Epithelial cell of proximal tubule (primary cell): ENCODE data around the gene TTC39B. TPM values are rescaled to one million over a fixed set of nuclear protein-coding genes. Genes with fewer than 3 reads are reported as not detected.

ENCODE experiments used
- DNase-seq: peaks from one replicate; pipeline ENCODE4 v3.0.0-alpha.2; 2011; ENCODE audit warnings: low read depth
- H3K4me3 ChIP-seq: 2 replicates; pipeline ENCODE4 v1.5.1; 2011; ENCODE audit warnings: low read depth, mild to moderate bottlenecking, low read length
- total RNA-seq: library from RNA; depleted of rRNA; stranded (reverse); fragments of >200 nt; gene quantifications from 2 replicates; pipeline ENCODE4 v1.2.3, GENCODE V29; 2015
- TF ChIP-seq, protein P1 (sequence below): conservative IDR thresholded peaks from 2 replicates; pipeline ENCODE4 v1.5.1; 2012; ENCODE audit warnings: low read depth, mild to moderate bottlenecking, low read length

Gene TTC39B
- total RNA-seq, 1 donor from 2014 or later = 5.2 TPM

DNA sequence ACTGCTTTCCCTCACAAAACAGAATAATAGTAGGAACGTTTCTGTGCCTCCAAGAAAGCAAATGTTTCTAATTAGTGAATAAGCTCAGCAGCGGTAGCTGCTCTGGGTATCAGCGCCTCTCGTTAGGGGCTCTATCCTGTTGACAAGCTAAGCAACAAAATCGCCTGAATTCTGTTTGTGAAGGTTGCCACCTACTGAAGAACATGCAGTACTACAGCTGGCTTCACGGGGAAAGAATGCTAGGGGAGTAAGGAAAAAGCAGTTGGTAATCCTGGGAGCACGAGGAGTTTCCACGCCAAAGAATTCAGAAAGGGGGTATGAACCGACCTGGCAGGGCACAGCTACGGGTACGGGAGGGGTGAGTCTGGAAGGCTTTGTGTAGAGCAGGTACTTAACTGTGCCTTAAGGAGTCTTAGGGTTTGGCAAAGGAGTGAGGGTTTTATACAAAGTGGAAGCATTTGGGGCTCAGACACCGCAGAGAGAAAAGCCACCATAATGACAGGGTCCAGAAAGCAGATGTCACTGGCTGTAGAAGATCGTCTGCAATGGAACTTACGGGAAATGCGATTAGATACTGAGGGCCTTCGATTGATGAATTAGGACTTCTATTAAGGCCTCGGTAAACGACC lies 171.7 kb downstream of the TTC39B start:
- TF ChIP-seq, protein P1, sequence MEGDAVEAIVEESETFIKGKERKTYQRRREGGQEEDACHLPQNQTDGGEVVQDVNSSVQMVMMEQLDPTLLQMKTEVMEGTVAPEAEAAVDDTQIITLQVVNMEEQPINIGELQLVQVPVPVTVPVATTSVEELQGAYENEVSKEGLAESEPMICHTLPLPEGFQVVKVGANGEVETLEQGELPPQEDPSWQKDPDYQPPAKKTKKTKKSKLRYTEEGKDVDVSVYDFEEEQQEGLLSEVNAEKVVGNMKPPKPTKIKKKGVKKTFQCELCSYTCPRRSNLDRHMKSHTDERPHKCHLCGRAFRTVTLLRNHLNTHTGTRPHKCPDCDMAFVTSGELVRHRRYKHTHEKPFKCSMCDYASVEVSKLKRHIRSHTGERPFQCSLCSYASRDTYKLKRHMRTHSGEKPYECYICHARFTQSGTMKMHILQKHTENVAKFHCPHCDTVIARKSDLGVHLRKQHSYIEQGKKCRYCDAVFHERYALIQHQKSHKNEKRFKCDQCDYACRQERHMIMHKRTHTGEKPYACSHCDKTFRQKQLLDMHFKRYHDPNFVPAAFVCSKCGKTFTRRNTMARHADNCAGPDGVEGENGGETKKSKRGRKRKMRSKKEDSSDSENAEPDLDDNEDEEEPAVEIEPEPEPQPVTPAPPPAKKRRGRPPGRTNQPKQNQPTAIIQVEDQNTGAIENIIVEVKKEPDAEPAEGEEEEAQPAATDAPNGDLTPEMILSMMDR = peak; percentile 92
- peak; percentile 22 for DNase-seq
- no peak overlapping the region for H3K4me3 ChIP-seq

- no peak overlapping the region for H3K4me3 ChIP-seq
- TF ChIP-seq, protein P1 = no peak
- no peak for DNase-seq
Measured at GRCh38 chr9:15133488-15133887, 173.5 kb downstream of the TTC39B start.

DNA sequence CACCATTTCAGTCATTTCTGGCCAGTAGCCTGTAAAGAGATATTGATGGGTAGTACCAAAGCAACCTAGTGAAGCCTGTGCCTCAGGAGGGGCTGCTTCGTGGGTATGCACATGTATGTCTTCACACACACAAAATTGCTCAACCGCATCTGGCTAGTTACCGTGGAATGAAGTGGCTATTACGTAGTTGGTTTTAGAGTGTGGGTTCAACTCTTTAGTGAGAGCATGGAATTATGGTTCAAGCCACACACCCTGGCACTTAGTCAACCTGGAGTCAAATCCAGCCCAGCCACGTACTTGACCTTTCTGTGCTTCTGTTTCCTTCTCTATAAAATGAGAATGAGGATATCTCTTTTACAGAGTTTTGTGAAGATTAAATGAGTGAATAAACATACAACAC lies 174.9 kb downstream of the TTC39B start:
- no peak for DNase-seq
- TF ChIP-seq, protein P1 = no peak
- H3K4me3 ChIP-seq = no peak overlapping the region

DNA sequence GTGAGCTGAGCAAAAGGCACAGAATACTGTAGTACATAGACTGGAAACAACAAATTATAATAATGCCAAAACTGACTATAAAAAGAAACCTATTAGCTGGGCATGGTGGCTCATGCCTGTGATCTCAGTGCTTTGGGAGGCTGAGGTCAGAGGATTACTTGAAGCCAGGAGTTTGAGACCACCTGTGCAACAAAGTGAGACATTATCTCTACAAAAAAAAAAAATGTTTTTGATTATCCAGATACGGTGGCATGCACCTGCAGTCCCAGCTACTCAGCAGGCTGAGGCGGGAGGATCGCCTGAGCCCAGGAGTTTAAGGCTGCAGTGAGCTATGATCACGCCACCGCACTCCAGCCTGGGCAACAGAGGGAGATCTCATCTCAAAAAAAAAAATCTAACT lies 175.9 kb downstream of the TTC39B start:
- H3K4me3 ChIP-seq = no peak overlapping the region
- TF ChIP-seq, protein P1 = no peak
- DNase-seq = no peak

DNA sequence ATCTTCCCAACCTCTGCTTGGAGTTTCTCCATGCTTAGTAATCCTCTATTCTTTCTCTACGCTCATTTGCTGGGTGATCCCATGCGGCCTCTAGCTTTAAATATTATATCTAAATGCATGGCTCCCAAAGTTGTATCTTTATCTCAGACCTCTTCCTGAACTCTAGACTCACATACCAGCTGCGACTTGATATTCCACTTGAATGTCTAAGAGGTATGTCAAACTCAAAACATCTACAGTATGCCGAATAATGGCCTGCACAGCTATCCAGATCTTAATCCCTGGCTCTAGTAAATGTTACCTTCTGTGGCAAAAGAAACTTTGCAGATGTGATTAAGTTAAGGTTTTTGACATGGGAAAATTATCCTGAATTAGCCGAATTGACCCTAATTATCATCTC lies 179.2 kb downstream of the TTC39B start:
- DNase-seq = no peak
- no peak overlapping the region for H3K4me3 ChIP-seq
- TF ChIP-seq, protein P1 = no peak

GRCh38 chr9:15121630-15122029 lies 185.4 kb downstream of the TTC39B start:
- TF ChIP-seq, protein P1 = no peak
- DNase-seq = no peak
- no peak overlapping the region for H3K4me3 ChIP-seq

DNA sequence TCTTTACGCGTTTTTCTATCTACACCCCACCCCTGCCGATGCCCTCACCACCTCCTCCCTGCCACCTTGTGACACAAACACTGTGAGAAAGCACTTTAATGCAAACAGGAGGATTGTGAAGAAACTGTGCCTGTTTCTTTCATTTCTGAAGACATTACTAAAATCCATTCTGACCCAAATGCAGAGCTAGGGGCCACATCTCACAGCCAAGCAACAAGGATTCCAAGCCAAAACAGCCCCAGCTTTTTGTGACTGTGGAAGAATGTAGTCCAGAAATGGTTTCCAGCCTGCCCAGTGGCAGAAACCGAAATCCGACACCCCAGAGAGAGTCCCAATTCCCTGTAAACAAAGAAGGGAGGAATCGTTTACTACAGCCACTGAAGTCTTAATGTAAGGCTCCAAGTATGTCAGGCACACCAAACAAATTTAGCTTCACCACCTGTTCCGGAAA lies 190.9 kb downstream of the TTC39B start:
- no peak for DNase-seq
- TF ChIP-seq, protein P1 = no peak
- H3K4me3 ChIP-seq = no peak overlapping the region
